OCI-LY7 (cell line): ENCODE data around the gene TDRD3. TPM values are rescaled to one million over a fixed set of nuclear protein-coding genes. Genes with fewer than 3 reads are reported as not detected.

ENCODE experiments used
- BruUV-seq: library from RNA; stranded (reverse); fragments of 400-500 nt; replicated peaks from 2 replicates; lab custom pipeline; 2021; lab: Mats Ljungman, UMichigan
- CTCF ChIA-PET: fragments of 300-600 bp; sonication (Branson Sonifier 250); formaldehyde crosslinking; loops from one replicate; lab custom pipeline; 2022; ENCODE audit warnings: antibody characterized with exemption; ENCODE audit not compliant: unreplicated experiment; lab: Charles Lee
- POLR2A ChIA-PET: fragments of 300-600 bp; sonication (Branson Sonifier 250); formaldehyde crosslinking; loops from one replicate; lab custom pipeline; 2022; ENCODE audit warnings: antibody characterized with exemption; lab: Charles Lee
- DNase-seq: peaks from one replicate; pipeline ENCODE4 v3.0.0-alpha.2; 2015; ENCODE audit warnings: low spot score
- H2AFZ ChIP-seq: fragments of 200-600 bp; sonication (generic), shearing (Covaris generic); 2 replicates; pipeline ENCODE4 v1.6.1; 2014; ENCODE audit warnings: mild to moderate bottlenecking, antibody characterized with exemption, low read length, moderate library complexity
- H3K27ac ChIP-seq: fragments of 200-600 bp; sonication (generic); 2 replicates; pipeline ENCODE4 v1.5.1; 2014; ENCODE audit warnings: mixed run types, low read depth, mild to moderate bottlenecking, moderate library complexity, low read length, inconsistent platforms; ENCODE audit not compliant: poor library complexity, severe bottlenecking
- H3K36me3 ChIP-seq: fragments of 200-600 bp; sonication (generic); 2 replicates; pipeline ENCODE4 v1.6.1; 2014; ENCODE audit warnings: mild to moderate bottlenecking, antibody characterized with exemption, low read length, moderate library complexity, mixed read lengths; ENCODE audit not compliant: insufficient read depth
- H3K4me1 ChIP-seq: fragments of 200-600 bp; sonication (generic); 2 replicates; pipeline ENCODE4 v1.5.1; 2014; ENCODE audit warnings: mild to moderate bottlenecking, low read length; ENCODE audit not compliant: insufficient read depth, poor library complexity, severe bottlenecking
- H3K4me2 ChIP-seq: fragments of 200-600 bp; sonication (generic); 2 replicates; pipeline ENCODE4 v1.6.1; 2014; ENCODE audit warnings: mild to moderate bottlenecking, low read length
- H3K4me3 ChIP-seq: fragments of 200-600 bp; sonication (generic); 2 replicates; pipeline ENCODE4 v1.5.1; 2014; ENCODE audit warnings: mild to moderate bottlenecking, low read depth, low read length; ENCODE audit not compliant: poor library complexity, severe bottlenecking
- H3K79me2 ChIP-seq: fragments of 200-600 bp; sonication (generic); 2 replicates; pipeline ENCODE4 v1.6.1; 2016; ENCODE audit warnings: low read depth, mild to moderate bottlenecking, low read length, moderate library complexity, mixed read lengths; ENCODE audit not compliant: insufficient read depth
- H3K9me2 ChIP-seq: fragments of 200-600 bp; sonication (generic); 2 replicates; pipeline ENCODE4 v1.6.1; 2016; ENCODE audit warnings: mild to moderate bottlenecking, low read length, mixed read lengths; ENCODE audit not compliant: insufficient read depth
- H3K9me3 ChIP-seq: fragments of 200-600 bp; sonication (generic); 2 replicates; pipeline ENCODE4 v1.6.1; 2014; ENCODE audit warnings: mild to moderate bottlenecking, mixed run types, low read length, mixed read lengths
- H4K20me1 ChIP-seq: fragments of 200-600 bp; sonication (generic); 2 replicates; pipeline ENCODE4 v1.6.1; 2014; ENCODE audit warnings: mild to moderate bottlenecking, antibody characterized with exemption, low read length, moderate library complexity, mixed read lengths; ENCODE audit not compliant: insufficient read depth
- CTCF ChIP-seq: fragments of 200-600 bp; sonication (generic); conservative IDR thresholded peaks from 2 replicates; pipeline ENCODE4 v1.5.1; 2014; ENCODE audit warnings: mild to moderate bottlenecking, antibody characterized with exemption, low read length, moderate library complexity, mixed read lengths
- EZH2phosphoT487 ChIP-seq: fragments of 200-600 bp; sonication (generic); IDR thresholded peaks from 2 replicates; pipeline ENCODE4 v1.6.1; 2018; ENCODE audit warnings: low read depth, borderline replicate concordance, mild to moderate bottlenecking, mixed run types, antibody characterized with exemption, low read length, moderate library complexity, mixed read lengths
- intact Hi-C: fragments of 100-400 bp; cut with micrococcal nuclease; formaldehyde crosslinking; loops from one replicate; pipeline ENCODE4 v1.10.0; 2022; ENCODE audit not compliant: unreplicated experiment
- total RNA-seq, 2 experiments: library from RNA; depleted of rRNA in 1 of 2; stranded (reverse); fragments of >200 nt in 1 of 2; shearing (Covaris generic) in 1 of 2; gene quantifications; 2 replicates each; pipeline ENCODE4 v1.2.3, GENCODE V29; 2014 to 2022

Gene TDRD3
- total RNA-seq, 2 experiments from 2014 or later, result 13.5 to 17.1 TPM

GRCh38 chr13:60584976-60585375 lies 188.0 kb downstream of the TDRD3 start:
- no peaks in the 10 kb centered on the region for H3K79me2 ChIP-seq
- no peaks in the 10 kb centered on the region for H4K20me1 ChIP-seq
- DNase-seq, result no peak
- intact Hi-C loops, result no loop called here
- no peaks in the 10 kb centered on the region; the same call in 1 of the 2 replicates for H3K9me3 ChIP-seq
- H3K36me3 ChIP-seq, result no peaks in the 10 kb centered on the region
- no peak overlapping the region for H3K27ac ChIP-seq
- ChIA-PET POLR2A (no interaction called here), CTCF (no interaction called here)
- H3K4me3 ChIP-seq, result no peak overlapping the region
- H2AFZ ChIP-seq, result no peak overlapping the region
- no peak overlapping the region for H3K4me2 ChIP-seq
- no peaks in the 10 kb centered on the region for H3K9me2 ChIP-seq
- no peak for TF ChIP-seq EZH2phosphoT487
- BruUV-seq, result no TSS peak
- H3K4me1 ChIP-seq, result peaks cover 4% of the 10 kb centered on the region

GRCh38 chr13:60590800-60591747 lies 194.1 kb downstream of the TDRD3 start:
- no TSS peak for BruUV-seq
- POLR2A ChIA-PET, result interaction anchor here (0.6 to 0.7 kb wide), 2 partner anchors 30 to 359 kb away, joined by 4 to 5 read pairs; no protein-coding TSS in a partner anchor

GRCh38 chr13:60603049-60603448 lies 206.0 kb downstream of the TDRD3 start:
- H3K9me3 ChIP-seq, result no peaks in the 10 kb centered on the region
- H3K4me3 ChIP-seq, result no peak overlapping the region
- TF ChIP-seq CTCF (no peak), EZH2phosphoT487 (no peak)
- no peaks in the 10 kb centered on the region for H3K4me1 ChIP-seq
- no peak for DNase-seq
- H3K79me2 ChIP-seq, result no peaks in the 10 kb centered on the region
- intact Hi-C loops, result no loop called here
- H2AFZ ChIP-seq, result no peak overlapping the region
- no peaks in the 10 kb centered on the region for H3K9me2 ChIP-seq
- no peaks in the 10 kb centered on the region for H4K20me1 ChIP-seq
- no peaks in the 10 kb centered on the region for H3K36me3 ChIP-seq
- H3K4me2 ChIP-seq, result no peak overlapping the region
- POLR2A ChIA-PET, result no interaction called here
- BruUV-seq, result no TSS peak
- CTCF ChIA-PET, result no interaction called here
- H3K27ac ChIP-seq, result no peak overlapping the region

More at GRCh38 chr13:60590800-60591747, 194.1 kb downstream of the TDRD3 start:
- Histone ChIP-seq H4K20me1 (no peaks in the 10 kb centered on the region), H3K4me2 (no peak overlapping the region), H3K4me3 (no peak overlapping the region), H3K36me3 (no peaks in the 10 kb centered on the region), H3K9me2 (no peaks in the 10 kb centered on the region), H3K4me1 (no peaks in the 10 kb centered on the region), H3K27ac (no peak overlapping the region), H3K9me3 (no peaks in the 10 kb centered on the region), H2AFZ (no peak overlapping the region), H3K79me2 (no peaks in the 10 kb centered on the region)
- CTCF ChIA-PET, result no interaction called here
- DNase-seq, result no peak
- TF ChIP-seq CTCF, result no peak
- intact Hi-C loops, result no loop called here
